PC-9 (cell line): Measurements from ENCODE around the gene CASP8. TPM values are rescaled to one million over a fixed set of nuclear protein-coding genes. Genes with fewer than 3 reads are reported as not detected.

ENCODE experiments used
- BruUV-seq: library from RNA; stranded (reverse); fragments of 400-500 nt; replicated peaks from 2 replicates; lab custom pipeline; 2021; lab: Mats Ljungman, UMichigan
- CTCF ChIA-PET: fragments of 300-600 bp; sonication (Branson Sonifier 250); formaldehyde crosslinking; loops from one replicate; lab custom pipeline; 2022; ENCODE audit warnings: antibody characterized with exemption; lab: Charles Lee
- POLR2A ChIA-PET: fragments of 300-600 bp; sonication (Branson Sonifier 250); formaldehyde crosslinking; loops from one replicate; lab custom pipeline; 2022; ENCODE audit warnings: antibody characterized with exemption; ENCODE audit not compliant: unreplicated experiment; lab: Charles Lee
- DNase-seq, 2 experiments: peaks; one replicate each; pipeline versions ENCODE4 v3.0.0 to v3.0.0-alpha.2; 2015 to 2022; ENCODE audit warnings: mixed read lengths in 1 of 2
- H2AFZ ChIP-seq: fragments of 200-600 bp; sonication (generic); 2 replicates; pipeline ENCODE4 v1.8.1; 2017; ENCODE audit warnings: antibody characterized with exemption
- H3F3A ChIP-seq: fragments of 200-600 bp; sonication (generic); 2 replicates; pipeline ENCODE4 v1.8.1; 2017; ENCODE audit warnings: antibody characterized with exemption, mild to moderate bottlenecking, low read depth; ENCODE audit not compliant: insufficient read depth
- H3K27ac ChIP-seq: fragments of 200-600 bp; sonication (generic); 2 replicates; pipeline ENCODE4 v1.6.1; 2016; ENCODE audit warnings: mixed run types
- H3K27me3 ChIP-seq: fragments of 200-600 bp; sonication (generic); 2 replicates; pipeline ENCODE4 v1.6.1; 2016; ENCODE audit warnings: low read depth, mixed run types; ENCODE audit not compliant: insufficient read depth
- H3K36me3 ChIP-seq: fragments of 200-600 bp; sonication (generic); 2 replicates; pipeline ENCODE4 v1.6.1; 2016; ENCODE audit warnings: low read depth, mixed run types
- H3K4me1 ChIP-seq: fragments of 200-600 bp; sonication (generic); replicated peaks from 2 replicates; pipeline ENCODE4 v1.6.1; 2016; ENCODE audit warnings: mixed run types; ENCODE audit not compliant: insufficient read depth
- H3K4me2 ChIP-seq: fragments of 200-600 bp; sonication (generic); 2 replicates; pipeline ENCODE4 v1.6.1; 2017; ENCODE audit warnings: mixed run types
- H3K4me3 ChIP-seq: fragments of 200-600 bp; sonication (generic); 2 replicates; pipeline ENCODE4 v1.6.1; 2016; ENCODE audit warnings: mixed run types
- H3K79me2 ChIP-seq: fragments of 200-600 bp; sonication (generic); 2 replicates; pipeline ENCODE4 v1.6.1; 2017; ENCODE audit warnings: low read depth, mixed run types
- H3K9me2 ChIP-seq: fragments of 200-600 bp; sonication (generic); 2 replicates; pipeline ENCODE4 v1.8.1; 2017; ENCODE audit warnings: mild to moderate bottlenecking; ENCODE audit not compliant: insufficient read depth
- H3K9me3 ChIP-seq: fragments of 200-600 bp; sonication (generic); 2 replicates; pipeline ENCODE4 v1.8.1; 2016; ENCODE audit warnings: low read depth; ENCODE audit not compliant: insufficient read depth
- H4K20me1 ChIP-seq: fragments of 200-600 bp; sonication (generic); 2 replicates; pipeline ENCODE4 v1.8.1; 2017; ENCODE audit not compliant: insufficient read depth
- EZH2 ChIP-seq: fragments of 200-600 bp; sonication (generic); IDR thresholded peaks from 2 replicates; pipeline ENCODE4 v1.8.0; 2017; ENCODE audit warnings: antibody characterized with exemption, low read depth
- intact Hi-C: fragments of 100-400 bp; cut with micrococcal nuclease; formaldehyde crosslinking; loops from one replicate; pipeline ENCODE4 v1.10.0; 2022; ENCODE audit not compliant: unreplicated experiment
- total RNA-seq: library from RNA; stranded (reverse); gene quantifications from 2 replicates; pipeline ENCODE4 v1.2.3, GENCODE V29; 2021
- TF ChIP-seq, protein P1 (sequence below): fragments of 200-600 bp; sonication (generic); conservative IDR thresholded peaks from 2 replicates; pipeline ENCODE4 v1.6.1; 2017; ENCODE audit warnings: mixed run types, antibody characterized with exemption, mild to moderate bottlenecking, moderate library complexity

Gene CASP8
- total RNA-seq, 1 experiment from 2014 or later, result 48.2 TPM

GRCh38 chr2:201270293-201271001 is 10.1 kb downstream of the CASP8 start:
- Histone ChIP-seq H3K4me3 (no peak overlapping the region), H3K36me3 (peaks cover 35% of the 10 kb centered on the region), H3F3A (no peaks in the 10 kb centered on the region), H3K4me2 (no peak overlapping the region), H3K9me2 (no peaks in the 10 kb centered on the region), H3K4me1 (no peaks in the 10 kb centered on the region), H2AFZ (no peak overlapping the region), H3K79me2 (0 out of 2 replicates have a peak, but pooled peaks cover 3% of the 10 kb centered on the region), H3K27me3 (no peaks in the 10 kb centered on the region), H3K9me3 (no peaks in the 10 kb centered on the region), H4K20me1 (no peaks in the 10 kb centered on the region), H3K27ac (no peak overlapping the region)
- BruUV-seq, result no TSS peak
- TF ChIP-seq, protein P1, sequence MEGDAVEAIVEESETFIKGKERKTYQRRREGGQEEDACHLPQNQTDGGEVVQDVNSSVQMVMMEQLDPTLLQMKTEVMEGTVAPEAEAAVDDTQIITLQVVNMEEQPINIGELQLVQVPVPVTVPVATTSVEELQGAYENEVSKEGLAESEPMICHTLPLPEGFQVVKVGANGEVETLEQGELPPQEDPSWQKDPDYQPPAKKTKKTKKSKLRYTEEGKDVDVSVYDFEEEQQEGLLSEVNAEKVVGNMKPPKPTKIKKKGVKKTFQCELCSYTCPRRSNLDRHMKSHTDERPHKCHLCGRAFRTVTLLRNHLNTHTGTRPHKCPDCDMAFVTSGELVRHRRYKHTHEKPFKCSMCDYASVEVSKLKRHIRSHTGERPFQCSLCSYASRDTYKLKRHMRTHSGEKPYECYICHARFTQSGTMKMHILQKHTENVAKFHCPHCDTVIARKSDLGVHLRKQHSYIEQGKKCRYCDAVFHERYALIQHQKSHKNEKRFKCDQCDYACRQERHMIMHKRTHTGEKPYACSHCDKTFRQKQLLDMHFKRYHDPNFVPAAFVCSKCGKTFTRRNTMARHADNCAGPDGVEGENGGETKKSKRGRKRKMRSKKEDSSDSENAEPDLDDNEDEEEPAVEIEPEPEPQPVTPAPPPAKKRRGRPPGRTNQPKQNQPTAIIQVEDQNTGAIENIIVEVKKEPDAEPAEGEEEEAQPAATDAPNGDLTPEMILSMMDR, result no peak
- no peak for TF ChIP-seq EZH2
- ChIA-PET CTCF (no interaction called here), POLR2A (no interaction called here)
- no peak for DNase-seq
- intact Hi-C loops, result no loop called here

GRCh38 chr2:201271917-201272316 is 11.6 kb downstream of the CASP8 start:
- CTCF ChIA-PET, result interaction anchor here (0.6 kb wide), 1 partner anchor 35 kb away, joined by 3 read pairs; no protein-coding TSS in a partner anchor
- Histone ChIP-seq H3K4me3 (no peak overlapping the region), H2AFZ (no peak overlapping the region), H3K27ac (no peak overlapping the region), H3K9me3 (no peaks in the 10 kb centered on the region), H3K4me1 (no peaks in the 10 kb centered on the region), H3K9me2 (no peaks in the 10 kb centered on the region), H4K20me1 (no peaks in the 10 kb centered on the region), H3K79me2 (no peaks in the 10 kb centered on the region), H3K36me3 (peaks cover 38% of the 10 kb centered on the region), H3K4me2 (no peak overlapping the region), H3K27me3 (no peaks in the 10 kb centered on the region), H3F3A (no peaks in the 10 kb centered on the region)
- POLR2A ChIA-PET, result no interaction called here
- no TSS peak for BruUV-seq
- TF ChIP-seq, protein P1, result no peak
- no peak for TF ChIP-seq EZH2
- DNase-seq, result no peak
- intact Hi-C loops, result no loop called here

DNA sequence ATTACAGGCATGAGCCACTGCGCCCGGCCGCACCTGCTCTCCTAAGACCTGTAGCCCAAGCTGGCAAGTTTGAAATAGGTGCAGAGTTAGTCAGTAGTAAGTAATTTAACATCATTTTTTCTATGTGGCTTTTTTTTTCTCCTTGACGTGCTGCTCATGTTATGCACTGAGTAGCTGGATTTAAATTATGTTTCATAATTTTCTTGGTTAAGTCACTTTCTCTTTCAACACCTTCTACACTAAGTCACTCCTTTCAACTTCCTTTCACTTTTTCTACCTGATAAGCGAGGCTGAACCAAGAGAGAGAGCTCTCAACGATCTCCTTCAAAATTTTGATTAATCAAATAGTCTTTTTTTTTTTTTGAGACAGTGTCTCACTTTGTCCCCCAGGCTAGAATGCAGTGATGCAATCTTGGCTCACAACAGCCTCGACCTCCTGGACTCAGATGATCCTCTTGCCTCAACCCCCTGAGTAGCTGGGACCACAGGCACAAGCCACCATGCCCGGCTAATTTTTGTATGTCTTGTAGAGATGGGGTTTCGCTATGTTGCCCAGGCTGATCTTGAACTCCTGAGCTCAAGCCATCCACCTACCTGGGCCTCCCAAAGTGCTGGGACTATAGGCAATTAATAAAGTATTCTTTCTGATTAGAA is 13.1 kb downstream of the CASP8 start:
- Histone ChIP-seq H3F3A (no peaks in the 10 kb centered on the region), H3K27ac (no peak overlapping the region), H3K9me2 (no peaks in the 10 kb centered on the region), H3K79me2 (no peaks in the 10 kb centered on the region), H3K36me3 (peaks cover 33% of the 10 kb centered on the region), H3K9me3 (no peaks in the 10 kb centered on the region), H2AFZ (no peak overlapping the region), H3K4me1 (no peaks in the 10 kb centered on the region), H3K4me2 (no peak overlapping the region), H4K20me1 (no peaks in the 10 kb centered on the region), H3K27me3 (no peaks in the 10 kb centered on the region), H3K4me3 (no peak overlapping the region)
- CTCF ChIA-PET, result no interaction called here
- no peak for DNase-seq
- intact Hi-C loops, result no loop called here
- no peak for TF ChIP-seq EZH2
- TF ChIP-seq, protein P1, result no peak
- POLR2A ChIA-PET, result no interaction called here
- no TSS peak for BruUV-seq
